Hair follicular keratinocyte (primary cell): ENCODE results near the gene HSPA13. TPM values are rescaled to one million over a fixed set of nuclear protein-coding genes. Genes with fewer than 3 reads are reported as not detected.

Experiments used
- total RNA-seq: library from RNA; depleted of rRNA; stranded (reverse); fragments of >200 nt; gene quantifications from 2 replicates; pipeline ENCODE4 v1.2.3, GENCODE V29; 2015

Gene HSPA13, protein sequence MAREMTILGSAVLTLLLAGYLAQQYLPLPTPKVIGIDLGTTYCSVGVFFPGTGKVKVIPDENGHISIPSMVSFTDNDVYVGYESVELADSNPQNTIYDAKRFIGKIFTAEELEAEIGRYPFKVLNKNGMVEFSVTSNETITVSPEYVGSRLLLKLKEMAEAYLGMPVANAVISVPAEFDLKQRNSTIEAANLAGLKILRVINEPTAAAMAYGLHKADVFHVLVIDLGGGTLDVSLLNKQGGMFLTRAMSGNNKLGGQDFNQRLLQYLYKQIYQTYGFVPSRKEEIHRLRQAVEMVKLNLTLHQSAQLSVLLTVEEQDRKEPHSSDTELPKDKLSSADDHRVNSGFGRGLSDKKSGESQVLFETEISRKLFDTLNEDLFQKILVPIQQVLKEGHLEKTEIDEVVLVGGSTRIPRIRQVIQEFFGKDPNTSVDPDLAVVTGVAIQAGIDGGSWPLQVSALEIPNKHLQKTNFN
- total RNA-seq = 18.9 and 34.8 TPM in 2 replicates

DNA sequence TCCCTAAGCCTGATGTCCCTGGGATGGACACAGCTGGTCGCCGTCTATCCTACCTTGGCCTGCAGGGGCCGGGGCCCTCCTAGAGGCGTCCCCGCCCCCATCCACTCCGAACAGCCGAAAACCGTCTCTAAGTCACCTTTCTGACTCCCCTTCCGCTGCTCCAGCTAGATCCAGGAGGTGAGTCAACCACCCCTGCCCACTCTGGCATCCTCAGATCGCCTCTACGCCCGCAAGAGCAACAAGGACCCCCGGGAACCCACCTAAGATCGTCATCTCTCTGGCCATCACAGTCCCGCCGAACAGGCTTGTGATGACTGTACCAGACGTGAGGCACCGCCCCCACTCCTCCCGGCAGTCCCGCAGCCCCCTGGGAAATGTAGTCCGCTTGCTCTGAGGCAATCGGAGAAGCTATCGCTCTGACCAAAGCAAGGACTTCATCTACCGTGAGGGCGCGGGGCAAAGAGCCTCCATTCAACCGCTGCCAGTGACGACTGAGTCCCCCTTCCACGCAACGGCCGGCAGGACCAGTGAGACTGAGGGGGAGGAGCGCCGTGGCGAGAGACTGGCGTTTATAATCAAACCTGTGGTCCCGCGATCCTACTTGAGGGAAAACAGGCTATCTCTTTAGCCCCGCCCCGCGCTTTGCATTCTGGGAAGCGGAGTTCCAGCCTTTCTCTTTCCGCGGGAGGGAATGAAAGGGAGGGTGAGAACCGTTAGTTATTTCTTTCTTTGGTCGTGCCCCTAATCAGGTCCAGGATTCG, at the start of gene HSPA13:
Gene HSPA13, minus strand, starts transcription at position 312 of the 761 bp plus-strand sequence. Its CDS starts 27 bp downstream, at position 285.

Other genes starting within 250 kb of the HSPA13 start
- gene LIPI, start 172.2 kb downstream of the HSPA13 start, total RNA-seq = not detected in 2 replicates
- gene RBM11, start 167.0 kb downstream of the HSPA13 start, total RNA-seq = 0.16 and 0.27 TPM in 2 replicates
- not detected in 2 replicates for gene SAMSN1, start 163.2 kb upstream of the HSPA13 start, total RNA-seq